ENCODE measurements around the gene TENM3. TPM values are rescaled to one million over a fixed set of nuclear protein-coding genes. Genes with fewer than 3 reads are reported as not detected.

Gene TENM3
- total and polyA plus RNA-seq, 12 donors: 2.6 to 54.4 (median 42.8) TPM

- no peaks in the 10 kb centered on the region for H3K27me3 ChIP-seq
- H3K4me1 ChIP-seq (replicated peaks in 1 of 2): no peaks in the 10 kb centered on the region
- H3K36me3 ChIP-seq (replicated peaks in 1 of 2): no peaks in the 10 kb centered on the region
- no peak for DNase-seq
- TF ChIP-seq POLR2A (IDR thresholded peaks at IDR 0.05) (no peak), CTCF (IDR thresholded peaks at IDR 0.05) (no peak)
- no peak overlapping the region for H3K4me3 ChIP-seq
- no peak overlapping the region for H3K27ac ChIP-seq
- intact Hi-C loops (cut with DNase I): no loop called here
- 77 to 85% (median 82%) methylated on average over 7 to 8 of the region's 8 CpGs for WGBS, 4 donors
- no peaks in the 10 kb centered on the region for H3K9me3 ChIP-seq (replicated peaks in 1 of 3)
These were observed 288.5 kb downstream of the TENM3 start for GRCh38 chr4:182531555-182532162.

GRCh38 chr4:182532441-182532840, 289.2 kb downstream of the TENM3 start:
- H3K4me3 ChIP-seq: no peak overlapping the region
- 62 to 74% (median 71%) methylated on average over 2 of the region's 2 CpGs for WGBS, 4 donors
- TF ChIP-seq POLR2A (IDR thresholded peaks at IDR 0.05) (no peak), CTCF (IDR thresholded peaks at IDR 0.05) (no peak)
- H3K36me3 ChIP-seq (replicated peaks in 1 of 2): no peaks in the 10 kb centered on the region
- H3K4me1 ChIP-seq (replicated peaks in 1 of 2): no peaks in the 10 kb centered on the region
- intact Hi-C loops (cut with DNase I): no loop called here
- H3K27ac ChIP-seq: no peak overlapping the region
- DNase-seq: no peak
- H3K27me3 ChIP-seq: no peaks in the 10 kb centered on the region
- no peaks in the 10 kb centered on the region for H3K9me3 ChIP-seq (replicated peaks in 1 of 3)

- intact Hi-C loops (cut with DNase I): no loop called here
- Histone ChIP-seq H3K36me3 (replicated peaks in 1 of 2) (no peaks in the 10 kb centered on the region), H3K27me3 (no peaks in the 10 kb centered on the region), H3K4me3 (no peak overlapping the region), H3K27ac (no peak overlapping the region), H3K4me1 (replicated peaks in 1 of 2) (no peaks in the 10 kb centered on the region), H3K9me3 (replicated peaks in 1 of 3) (no peaks in the 10 kb centered on the region)
- WGBS, 4 donors: 58 to 77% (median 66%) methylated on average over 1 of the region's 1 CpG
- no peak for DNase-seq
- no peak for TF ChIP-seq POLR2A (IDR thresholded peaks at IDR 0.05)
- no peak for TF ChIP-seq CTCF (IDR thresholded peaks at IDR 0.05)
These were observed 290.8 kb downstream of the TENM3 start for GRCh38 chr4:182533964-182534363.

- Histone ChIP-seq H3K27ac (no peak overlapping the region), H3K9me3 (replicated peaks in 1 of 3) (no peaks in the 10 kb centered on the region), H3K4me1 (replicated peaks in 1 of 2) (no peaks in the 10 kb centered on the region), H3K4me3 (no peak overlapping the region), H3K36me3 (replicated peaks in 1 of 2) (no peaks in the 10 kb centered on the region), H3K27me3 (no peaks in the 10 kb centered on the region)
- TF ChIP-seq CTCF (IDR thresholded peaks at IDR 0.05): no peak
- no peak for TF ChIP-seq POLR2A (IDR thresholded peaks at IDR 0.05)
- intact Hi-C loops (cut with DNase I): no loop called here
- WGBS, 4 donors: 73 to 82% (median 80%) methylated on average over 8 of the region's 8 CpGs
- no peak for DNase-seq
These were observed 293.1 kb downstream of the TENM3 start for GRCh38 chr4:182536221-182536811.

Measured in adrenal gland (tissue), 12 donors.